ENCODE data around the gene GZMM.

The GZMM gene

GRCh38 chr19:566844-567243 lies 23.0 kb downstream of the GZMM start:
- Histone ChIP-seq H2BK5ac (ENCODE audit: low read depth, low read length, poor library complexity) (peak overlapping the region; percentile 90), H4K12ac (ENCODE audit: low read depth, low read length) (no peak overlapping the region), H3K9ac (ENCODE audit: low read length) (no peak overlapping the region)

GRCh38 chr19:567296-567900 lies 23.5 kb downstream of the GZMM start:
- Histone ChIP-seq H4K91ac (ENCODE audit: low read depth, low read length) (peak overlapping the region; percentile 86), H3K27me3 (ENCODE audit: insufficient read depth, low read length) (no peaks in the 10 kb centered on the region), H3K27ac (ENCODE audit: low read depth, low read length) (peak overlapping the region; percentile 88), H2AFZ (ENCODE audit: insufficient read depth, low read length, poor library complexity) (peak overlapping the region; percentile 6), H3K4me2 (ENCODE audit: low read length) (peak overlapping the region; percentile 9), H3K14ac (ENCODE audit: low read length) (peak overlapping the region; percentile 92), H3K4me1 (ENCODE audit: control insufficient read depth in 1 of 2, insufficient read depth in 2 of 2, low read length in 2 of 2) (peaks cover 16 to 19% of the 10 kb centered on the region in 2 experiments), H4K8ac (ENCODE audit: low read depth, low read length) (peak overlapping the region; percentile 82), H3K4ac (ENCODE audit: low read depth, low read length) (no peak overlapping the region), H2BK5ac (ENCODE audit: low read depth, low read length, poor library complexity) (peak overlapping the region; percentile 90), H2BK120ac (ENCODE audit: insufficient read depth, low read length, poor library complexity) (peak overlapping the region; percentile 93), H4K12ac (ENCODE audit: low read depth, low read length) (peak overlapping the region; percentile 16), H2BK12ac (ENCODE audit: low read length) (peak overlapping the region; percentile 98), H3K23ac (ENCODE audit: low read length) (no peak overlapping the region), H3K4me3 (ENCODE audit: low read depth, low read length) (no peak overlapping the region), H3K9me3 (ENCODE audit: insufficient read depth, low read depth, low read length) (peaks cover 4% of the 10 kb centered on the region), H2AK5ac (ENCODE audit: low read length) (peak overlapping the region; percentile 81), H3K18ac (ENCODE audit: low read length) (peak overlapping the region; percentile 95), H3K9ac (ENCODE audit: low read length) (no peak overlapping the region), H3K36me3 (ENCODE audit: control insufficient read depth in 1 of 2, insufficient read depth in 2 of 2, low read length in 2 of 2) (no peaks in the 10 kb centered on the region), H3K79me2 (ENCODE audit: control insufficient read depth, insufficient read depth, low read length, poor library complexity) (peaks cover 2% of the 10 kb centered on the region), H3K79me1 (ENCODE audit: low read length) (peaks cover 20% of the 10 kb centered on the region)
- no peak for DNase-seq
- WGBS (ENCODE audit: extremely low coverage, insufficient coverage, insufficient read length) = no CpG with 5 or more reads among the region's 22 CpGs

More at GRCh38 chr19:566844-567243, 23.0 kb downstream of the GZMM start:
- Histone ChIP-seq H3K23ac (ENCODE audit: low read length) (no peak overlapping the region), H3K9me3 (ENCODE audit: insufficient read depth, low read depth, low read length) (peaks cover 5% of the 10 kb centered on the region), H3K79me1 (ENCODE audit: low read length) (peaks cover 20% of the 10 kb centered on the region), H3K4me3 (ENCODE audit: low read depth, low read length) (no peak overlapping the region), H4K91ac (ENCODE audit: low read depth, low read length) (peak overlapping the region; percentile 86), H3K79me2 (ENCODE audit: control insufficient read depth, insufficient read depth, low read length, poor library complexity) (peaks cover 2% of the 10 kb centered on the region), H2AK5ac (ENCODE audit: low read length) (no peak overlapping the region), H3K4ac (ENCODE audit: low read depth, low read length) (peak overlapping the region; percentile 42), H3K4me2 (ENCODE audit: low read length) (peak overlapping the region; percentile 9), H4K8ac (ENCODE audit: low read depth, low read length) (peak overlapping the region; percentile 48), H2AFZ (ENCODE audit: insufficient read depth, low read length, poor library complexity) (no peak overlapping the region), H3K27me3 (ENCODE audit: insufficient read depth, low read length) (no peaks in the 10 kb centered on the region), H2BK12ac (ENCODE audit: low read length) (peak overlapping the region; percentile 98), H3K14ac (ENCODE audit: low read length) (peak overlapping the region; percentile 92), H3K4me1 (ENCODE audit: control insufficient read depth in 1 of 2, insufficient read depth in 2 of 2, low read length in 2 of 2) (peaks cover 16 to 19% of the 10 kb centered on the region in 2 experiments), H3K18ac (ENCODE audit: low read length) (peak overlapping the region; percentile 33), H3K27ac (ENCODE audit: low read depth, low read length) (peak overlapping the region; percentile 88), H2BK120ac (ENCODE audit: insufficient read depth, low read length, poor library complexity) (peak overlapping the region; percentile 93), H3K36me3 (ENCODE audit: control insufficient read depth in 1 of 2, insufficient read depth in 2 of 2, low read length in 2 of 2) (no peaks in the 10 kb centered on the region)
- no CpG with 5 or more reads among the region's 16 CpGs for WGBS (ENCODE audit: extremely low coverage, insufficient coverage, insufficient read length)
- DNase-seq = no peak

GRCh38 chr19:570251-570686 lies 26.4 kb downstream of the GZMM start:
- H2BK12ac ChIP-seq (ENCODE audit: low read length) = peak overlapping the region; percentile 32
- no CpG with 5 or more reads among the region's 25 CpGs for WGBS (ENCODE audit: extremely low coverage, insufficient coverage, insufficient read length)

GRCh38 chr19:570937-571565 lies 27.2 kb downstream of the GZMM start:
- Histone ChIP-seq H3K14ac (ENCODE audit: low read length) (peak overlapping the region; percentile 88), H4K91ac (ENCODE audit: low read depth, low read length) (peak overlapping the region; percentile 91), H3K9me3 (ENCODE audit: insufficient read depth, low read depth, low read length) (peaks cover 3% of the 10 kb centered on the region), H3K36me3 (ENCODE audit: control insufficient read depth in 1 of 2, insufficient read depth in 2 of 2, low read length in 2 of 2) (peaks cover 0 to 2% of the 10 kb centered on the region in 2 experiments), H3K79me2 (ENCODE audit: control insufficient read depth, insufficient read depth, low read length, poor library complexity) (peaks cover 29% of the 10 kb centered on the region), H3K23ac (ENCODE audit: low read length) (no peak overlapping the region), H2BK5ac (ENCODE audit: low read depth, low read length, poor library complexity) (peak overlapping the region; percentile 86), H3K4me3 (ENCODE audit: low read depth, low read length) (peak overlapping the region; percentile 45), H3K4me2 (ENCODE audit: low read length) (peak overlapping the region; percentile 81), H4K8ac (ENCODE audit: low read depth, low read length) (peak overlapping the region; percentile 76), H2AFZ (ENCODE audit: insufficient read depth, low read length, poor library complexity) (peak overlapping the region; percentile 47), H3K9ac (ENCODE audit: low read length) (no peak overlapping the region), H4K12ac (ENCODE audit: low read depth, low read length) (peak overlapping the region; percentile 52), H2BK12ac (ENCODE audit: low read length) (peak overlapping the region; percentile 86), H3K4ac (ENCODE audit: low read depth, low read length) (peak overlapping the region; percentile 24), H3K27ac (ENCODE audit: low read depth, low read length) (peak overlapping the region; percentile 85), H3K4me1 (ENCODE audit: control insufficient read depth in 1 of 2, insufficient read depth in 2 of 2, low read length in 2 of 2) (peaks cover 25 to 38% of the 10 kb centered on the region in 2 experiments), H2AK5ac (ENCODE audit: low read length) (peak overlapping the region; percentile 44), H3K18ac (ENCODE audit: low read length) (peak overlapping the region; percentile 60), H2BK120ac (ENCODE audit: insufficient read depth, low read length, poor library complexity) (peak overlapping the region; percentile 82), H3K27me3 (ENCODE audit: insufficient read depth, low read length) (no peaks in the 10 kb centered on the region), H3K79me1 (ENCODE audit: low read length) (peaks cover 26% of the 10 kb centered on the region)
- DNase-seq = peak; percentile 87
- no CpG with 5 or more reads among the region's 45 CpGs for WGBS (ENCODE audit: extremely low coverage, insufficient coverage, insufficient read length)

More at GRCh38 chr19:570251-570686, 26.4 kb downstream of the GZMM start:
- Histone ChIP-seq H3K4me3 (ENCODE audit: low read depth, low read length) (no peak overlapping the region), H3K27ac (ENCODE audit: low read depth, low read length) (no peak overlapping the region), H3K4ac (ENCODE audit: low read depth, low read length) (no peak overlapping the region), H4K91ac (ENCODE audit: low read depth, low read length) (no peak overlapping the region), H3K79me2 (ENCODE audit: control insufficient read depth, insufficient read depth, low read length, poor library complexity) (peaks cover 23% of the 10 kb centered on the region), H3K27me3 (ENCODE audit: insufficient read depth, low read length) (no peaks in the 10 kb centered on the region), H3K23ac (ENCODE audit: low read length) (no peak overlapping the region), H3K9me3 (ENCODE audit: insufficient read depth, low read depth, low read length) (peaks cover 3% of the 10 kb centered on the region), H3K36me3 (ENCODE audit: control insufficient read depth in 1 of 2, insufficient read depth in 2 of 2, low read length in 2 of 2) (no peaks in the 10 kb centered on the region), H4K8ac (ENCODE audit: low read depth, low read length) (no peak overlapping the region), H3K4me1 (ENCODE audit: control insufficient read depth in 1 of 2, insufficient read depth in 2 of 2, low read length in 2 of 2) (peaks cover 24 to 32% of the 10 kb centered on the region in 2 experiments), H4K12ac (ENCODE audit: low read depth, low read length) (no peak overlapping the region), H3K4me2 (ENCODE audit: low read length) (no peak overlapping the region), H3K79me1 (ENCODE audit: low read length) (peaks cover 29% of the 10 kb centered on the region), H3K14ac (ENCODE audit: low read length) (no peak overlapping the region), H2BK5ac (ENCODE audit: low read depth, low read length, poor library complexity) (no peak overlapping the region), H2BK120ac (ENCODE audit: insufficient read depth, low read length, poor library complexity) (no peak overlapping the region), H3K9ac (ENCODE audit: low read length) (no peak overlapping the region), H3K18ac (ENCODE audit: low read length) (no peak overlapping the region), H2AFZ (ENCODE audit: insufficient read depth, low read length, poor library complexity) (no peak overlapping the region), H2AK5ac (ENCODE audit: low read length) (no peak overlapping the region)
- DNase-seq = peak; percentile 87 to 90

Measured in trophoblast cell (in vitro differentiated cells and primary cell).